GM12891 (cell line): ENCODE results near the gene AKAP14.
"Not testable (repeated sequence)": the region's sequence is repeated elsewhere in the genome, so short reads cannot be mapped to it uniquely, and the experiment has no call there.

ENCODE experiments used
- DNase-seq: peaks from one replicate; pipeline ENCODE4 v3.0.0; 2011; ENCODE audit warnings: low spot score; ENCODE audit not compliant: insufficient read length
- FAIRE-seq: peaks from 2 replicates; lab custom pipeline; 2011; peaks lifted over from hg19 to GRCh38; lab: Jason Lieb, UNC
- PAX5 ChIP-seq: IDR thresholded peaks from 2 replicates; pipeline ENCODE4 v1.6.1; 2011; ENCODE audit warnings: low read length, moderate library complexity, mild to moderate bottlenecking; ENCODE audit not compliant: insufficient read depth, severe bottlenecking
- POLR2A ChIP-seq: IDR thresholded peaks from 2 replicates; pipeline ENCODE4 v1.6.1; 2011; ENCODE audit warnings: low read depth, low read length, control low read depth
- POLR2AphosphoS5 ChIP-seq: IDR thresholded peaks from 2 replicates; pipeline ENCODE4 v1.6.1; 2011; ENCODE audit warnings: low read depth, low read length, control low read depth
- POU2F2 ChIP-seq: IDR thresholded peaks from 2 replicates; pipeline ENCODE4 v1.6.1; 2011; ENCODE audit warnings: low read depth, mild to moderate bottlenecking, control low read depth, low read length, moderate library complexity
- SPI1 ChIP-seq: IDR thresholded peaks from 2 replicates; pipeline ENCODE4 v1.6.1; 2011; ENCODE audit warnings: low read depth, low read length, control low read depth
- TAF1 ChIP-seq: IDR thresholded peaks from 2 replicates; pipeline ENCODE4 v1.6.1; 2011; ENCODE audit warnings: low read depth, low read length, control low read depth

The AKAP14 gene

DNA sequence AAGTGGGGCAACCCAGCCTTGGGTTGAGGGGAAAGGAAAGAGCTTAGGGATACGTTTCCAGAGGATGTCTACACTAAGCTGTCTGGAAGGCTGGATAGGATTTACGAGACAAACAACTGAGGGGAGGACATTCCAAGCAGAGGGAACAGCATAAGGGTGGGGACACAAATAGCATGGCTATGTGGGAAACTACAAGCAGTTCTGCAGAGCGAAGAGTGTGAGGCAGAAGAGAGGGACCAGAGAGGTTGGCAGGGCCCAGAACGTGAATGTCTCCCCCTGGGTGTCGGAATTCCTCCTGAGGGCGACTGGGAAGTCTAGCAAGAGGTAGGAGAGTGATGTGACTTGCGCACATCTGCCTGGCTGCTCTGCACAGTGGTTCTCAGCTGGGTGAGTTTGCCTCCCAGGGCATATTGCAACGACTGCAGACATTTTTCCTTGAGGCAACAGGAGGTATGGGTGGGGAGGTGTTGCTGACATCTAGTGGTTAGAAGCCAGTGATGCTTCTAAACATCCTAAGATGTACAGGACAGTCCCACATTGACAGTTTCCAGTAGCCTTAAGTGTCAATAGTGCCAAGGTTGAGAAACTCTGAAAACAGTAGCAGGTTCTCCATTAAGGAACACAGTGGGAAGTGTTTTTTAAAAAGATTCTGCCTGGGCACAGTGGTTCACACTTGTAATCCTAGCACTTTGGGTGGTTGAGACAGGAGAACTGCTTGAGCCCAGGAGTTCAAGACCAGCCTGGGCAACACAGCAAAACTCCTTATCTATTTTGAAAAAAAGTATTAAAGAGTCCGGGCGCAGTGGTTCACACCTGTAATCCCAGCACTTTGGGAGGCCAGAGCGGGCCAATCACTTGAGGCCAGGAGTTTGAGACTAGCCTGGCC is 14.9 kb upstream of the AKAP14 start:
- DNase-seq: no peak
- FAIRE-seq: peak; percentile 94
- TF ChIP-seq POLR2A (no peak), TAF1 (no peak), POLR2AphosphoS5 (no peak), PAX5 (no peak), POU2F2 (no peak), SPI1 (no peak)

DNA sequence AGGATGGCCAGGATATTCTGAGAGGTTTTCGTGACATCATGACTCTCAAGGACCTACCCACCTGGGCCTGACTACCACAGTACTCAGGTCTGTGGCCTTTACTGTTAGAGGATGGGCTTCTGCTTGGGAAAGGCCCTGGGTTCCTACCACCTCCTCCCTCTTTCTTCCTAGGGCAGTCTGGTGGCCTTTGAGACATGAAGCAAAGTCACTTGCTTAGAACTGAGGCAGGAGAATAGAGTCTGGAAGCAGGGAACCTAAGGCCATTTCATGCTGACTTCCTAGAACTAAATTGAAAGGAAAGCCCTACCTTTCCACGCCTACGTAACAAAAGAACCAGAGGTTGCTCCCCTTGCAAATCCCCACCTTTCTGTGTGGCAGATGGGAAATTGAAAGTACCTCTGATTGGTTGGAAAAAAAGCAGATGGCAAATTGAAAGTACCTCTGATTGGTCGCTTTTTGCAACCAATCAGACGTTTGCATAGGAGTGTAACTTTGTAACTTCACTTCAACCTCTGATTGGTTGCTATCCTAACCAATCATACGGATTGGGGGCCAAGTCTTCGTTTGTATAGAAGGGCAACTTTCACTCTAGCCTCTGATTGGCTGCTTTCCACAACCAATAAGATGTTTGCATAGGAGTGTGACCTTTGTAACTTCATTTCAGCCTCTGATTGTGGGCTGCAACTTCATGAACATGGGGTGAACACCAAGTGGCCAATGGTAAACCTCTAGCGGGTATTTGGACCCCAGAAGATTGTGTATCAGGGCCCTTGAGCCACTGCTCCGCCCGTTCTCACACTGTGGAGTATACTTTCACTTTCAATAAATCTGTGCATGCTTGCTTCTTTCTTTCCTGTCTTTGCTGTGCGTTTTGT is 9.9 kb upstream of the AKAP14 start:
- FAIRE-seq: peak; percentile 62

GRCh38 chrX:119887721-119888425 is 7.8 kb upstream of the AKAP14 start:
- TF ChIP-seq TAF1 (no peak), POLR2A (no peak), SPI1 (no peak), POU2F2 (no peak), POLR2AphosphoS5 (no peak), PAX5 (no peak)
- DNase-seq: peak; percentile 44
- FAIRE-seq: peak; percentile 82

More for the DNA sequence above, 9.9 kb upstream of the AKAP14 start:
- TF ChIP-seq SPI1 (no peak), PAX5 (no peak), POU2F2 (no peak), TAF1 (no peak), POLR2AphosphoS5 (no peak), POLR2A (no peak)
- DNase-seq: no peak

GRCh38 chrX:119890626-119891025 is 5.1 kb upstream of the AKAP14 start:
- DNase-seq, FAIRE-seq: not testable (repeated sequence)

GRCh38 chrX:119891961-119892692 is 3.6 kb upstream of the AKAP14 start:
- FAIRE-seq, DNase-seq: not testable (repeated sequence)

- DNase-seq (no peak), FAIRE-seq (no peak)
- TF ChIP-seq SPI1: no peak
- TF ChIP-seq POU2F2: no peak
- TF ChIP-seq PAX5: no peak
- no peak for TF ChIP-seq POLR2AphosphoS5
- no peak for TF ChIP-seq TAF1
- TF ChIP-seq POLR2A: no peak
Measured at GRCh38 chrX:119899125-119899524, 3.4 kb downstream of the AKAP14 start.

GRCh38 chrX:119900976-119901375 is 5.3 kb downstream of the AKAP14 start:
- TF ChIP-seq PAX5 (no peak), POU2F2 (no peak), POLR2AphosphoS5 (no peak), POLR2A (no peak), SPI1 (no peak), TAF1 (no peak)
- no peak for DNase-seq
- no peak for FAIRE-seq

DNA sequence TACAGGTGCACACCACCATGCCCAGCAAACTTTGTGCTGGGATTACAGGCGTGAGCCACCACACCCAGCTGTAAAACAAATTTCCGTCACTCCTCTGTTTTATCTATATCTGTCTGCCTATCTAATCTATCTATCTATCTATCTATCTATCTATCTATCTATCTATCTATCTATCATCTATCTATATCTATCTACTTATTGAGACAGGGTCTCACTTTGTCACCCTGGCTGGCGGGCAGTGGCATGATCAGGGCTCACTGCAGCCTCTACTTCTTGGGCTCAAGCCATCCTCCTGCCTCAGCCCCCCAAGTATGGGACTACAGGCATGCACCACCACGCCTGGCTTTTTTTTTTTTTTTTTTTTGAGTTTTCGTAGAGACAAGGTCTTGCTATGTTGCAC is 20.6 kb downstream of the AKAP14 start:
- FAIRE-seq (no peak), DNase-seq (no peak)
- TF ChIP-seq POLR2A: no peak
- no peak for TF ChIP-seq SPI1
- TF ChIP-seq POU2F2: no peak
- TF ChIP-seq POLR2AphosphoS5: no peak
- no peak for TF ChIP-seq PAX5
- TF ChIP-seq TAF1: no peak

DNA sequence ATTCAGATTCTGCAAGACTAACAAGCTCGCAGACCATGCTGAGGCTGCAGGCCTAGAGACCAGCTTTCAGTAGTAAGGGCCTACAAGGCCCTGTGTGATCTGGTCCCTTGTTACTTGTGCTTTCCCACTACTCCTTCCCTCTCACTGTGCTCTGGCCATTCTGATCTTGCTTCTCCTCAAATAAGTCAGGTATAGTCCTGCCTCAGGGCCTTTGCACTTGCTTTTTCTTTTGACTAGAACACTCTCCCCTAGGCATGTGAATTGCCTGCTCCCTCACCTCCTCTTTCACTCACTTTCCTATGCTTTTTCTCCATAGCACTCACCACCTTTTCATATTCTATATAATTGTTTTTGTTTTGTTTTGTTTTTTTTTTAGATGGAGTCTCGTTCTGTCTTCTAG is 22.2 kb downstream of the AKAP14 start:
- DNase-seq (no peak), FAIRE-seq (no peak)
- no peak for TF ChIP-seq SPI1
- no peak for TF ChIP-seq PAX5
- TF ChIP-seq POLR2A: no peak
- no peak for TF ChIP-seq POU2F2
- no peak for TF ChIP-seq POLR2AphosphoS5
- no peak for TF ChIP-seq TAF1
